Measurements from ENCODE around the gene CALCB.

DNA sequence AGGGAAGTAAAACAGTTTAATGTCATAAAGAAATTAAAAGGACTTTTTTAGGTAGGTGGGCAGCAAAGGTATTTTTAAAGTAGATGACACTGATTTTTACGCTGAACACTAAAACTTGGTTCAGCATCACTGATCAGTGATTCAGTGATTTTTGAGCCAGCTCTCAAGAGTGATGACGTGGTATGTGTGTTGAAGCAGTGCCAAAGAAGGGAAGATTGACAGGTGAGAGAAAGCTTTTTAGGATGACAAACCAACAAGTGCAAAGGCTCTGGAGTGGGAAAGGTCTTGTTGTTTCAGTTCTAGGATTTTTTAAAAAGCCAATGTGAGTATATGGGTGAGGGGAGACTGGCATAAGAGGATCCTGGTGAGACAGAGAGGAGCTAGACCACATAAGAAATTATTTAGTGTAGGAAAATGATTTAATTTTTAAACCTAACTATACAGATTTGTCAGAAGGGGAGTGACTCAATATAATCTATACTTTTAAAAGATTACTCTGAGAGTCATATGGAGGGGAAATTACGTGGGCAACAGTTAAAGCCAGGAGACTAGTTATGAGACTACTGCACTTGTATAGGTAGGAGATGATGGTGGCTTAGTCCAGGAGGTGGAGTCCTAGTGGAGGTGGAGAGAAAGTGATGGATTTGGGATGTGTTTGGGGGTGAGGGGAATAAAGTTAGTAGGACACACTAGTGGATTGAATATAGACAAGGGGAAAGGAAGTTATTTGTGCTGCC, 17.6 kb upstream of the CALCB start:
- TF ChIP-seq, protein P1, sequence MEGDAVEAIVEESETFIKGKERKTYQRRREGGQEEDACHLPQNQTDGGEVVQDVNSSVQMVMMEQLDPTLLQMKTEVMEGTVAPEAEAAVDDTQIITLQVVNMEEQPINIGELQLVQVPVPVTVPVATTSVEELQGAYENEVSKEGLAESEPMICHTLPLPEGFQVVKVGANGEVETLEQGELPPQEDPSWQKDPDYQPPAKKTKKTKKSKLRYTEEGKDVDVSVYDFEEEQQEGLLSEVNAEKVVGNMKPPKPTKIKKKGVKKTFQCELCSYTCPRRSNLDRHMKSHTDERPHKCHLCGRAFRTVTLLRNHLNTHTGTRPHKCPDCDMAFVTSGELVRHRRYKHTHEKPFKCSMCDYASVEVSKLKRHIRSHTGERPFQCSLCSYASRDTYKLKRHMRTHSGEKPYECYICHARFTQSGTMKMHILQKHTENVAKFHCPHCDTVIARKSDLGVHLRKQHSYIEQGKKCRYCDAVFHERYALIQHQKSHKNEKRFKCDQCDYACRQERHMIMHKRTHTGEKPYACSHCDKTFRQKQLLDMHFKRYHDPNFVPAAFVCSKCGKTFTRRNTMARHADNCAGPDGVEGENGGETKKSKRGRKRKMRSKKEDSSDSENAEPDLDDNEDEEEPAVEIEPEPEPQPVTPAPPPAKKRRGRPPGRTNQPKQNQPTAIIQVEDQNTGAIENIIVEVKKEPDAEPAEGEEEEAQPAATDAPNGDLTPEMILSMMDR (IDR thresholded peaks at IDR 0.05), result no peak
- TF ChIP-seq POLR2A (IDR thresholded peaks at IDR 0.05), result no peak
